Measurements from ENCODE around the gene SPOCK2. TPM values are rescaled to one million over a fixed set of nuclear protein-coding genes. Genes with fewer than 3 reads are reported as not detected.

SPOCK2 gene
- total and polyA plus RNA-seq, 10 of the 15 experiments (the other 5 are each of a cell fraction or from before 2014, with no cell fraction given) = 0.02 to 1.5 (median 0.58) TPM

- TF ChIP-seq ZBTB33 (IDR thresholded peaks at IDR 0.05) (no peak), SMAD5 (IDR thresholded peaks at IDR 0.05; ENCODE audit: low read depth) (no peak), CEBPB (IDR thresholded peaks at IDR 0.05; ENCODE audit: borderline replicate concordance in 1 of 2, low read depth in 2 of 2, low read length in 2 of 2) (no peak), IRF4 (IDR thresholded peaks at IDR 0.05; ENCODE audit: low read depth, low read length) (peak; percentile 65), USF1 (IDR thresholded peaks at IDR 0.05; ENCODE audit: borderline replicate concordance, extremely low read length, insufficient read depth, low read depth, low read length) (no peak), TBL1XR1 (IDR thresholded peaks at IDR 0.05; ENCODE audit: low read depth, low read length) (no peak), MTA2 (IDR thresholded peaks at IDR 0.05; ENCODE audit: low read depth) (no peak), RAD21 (IDR thresholded peaks at IDR 0.05; ENCODE audit: insufficient read depth, low read depth, low read length) (peak; percentile 98), POU2F2 (IDR thresholded peaks at IDR 0.05; ENCODE audit: borderline replicate concordance, low read depth, low read length) (peak; percentile 63; the same call in 1 of the 3 replicates), FOXK2 (IDR thresholded peaks at IDR 0.05) (no peak), TCF7 (IDR thresholded peaks at IDR 0.05; ENCODE audit: borderline replicate concordance) (no peak), SIX5 (IDR thresholded peaks at IDR 0.05; ENCODE audit: low read depth, low read length, severe bottlenecking) (no peak)
- TF ChIP-seq, protein P1, sequence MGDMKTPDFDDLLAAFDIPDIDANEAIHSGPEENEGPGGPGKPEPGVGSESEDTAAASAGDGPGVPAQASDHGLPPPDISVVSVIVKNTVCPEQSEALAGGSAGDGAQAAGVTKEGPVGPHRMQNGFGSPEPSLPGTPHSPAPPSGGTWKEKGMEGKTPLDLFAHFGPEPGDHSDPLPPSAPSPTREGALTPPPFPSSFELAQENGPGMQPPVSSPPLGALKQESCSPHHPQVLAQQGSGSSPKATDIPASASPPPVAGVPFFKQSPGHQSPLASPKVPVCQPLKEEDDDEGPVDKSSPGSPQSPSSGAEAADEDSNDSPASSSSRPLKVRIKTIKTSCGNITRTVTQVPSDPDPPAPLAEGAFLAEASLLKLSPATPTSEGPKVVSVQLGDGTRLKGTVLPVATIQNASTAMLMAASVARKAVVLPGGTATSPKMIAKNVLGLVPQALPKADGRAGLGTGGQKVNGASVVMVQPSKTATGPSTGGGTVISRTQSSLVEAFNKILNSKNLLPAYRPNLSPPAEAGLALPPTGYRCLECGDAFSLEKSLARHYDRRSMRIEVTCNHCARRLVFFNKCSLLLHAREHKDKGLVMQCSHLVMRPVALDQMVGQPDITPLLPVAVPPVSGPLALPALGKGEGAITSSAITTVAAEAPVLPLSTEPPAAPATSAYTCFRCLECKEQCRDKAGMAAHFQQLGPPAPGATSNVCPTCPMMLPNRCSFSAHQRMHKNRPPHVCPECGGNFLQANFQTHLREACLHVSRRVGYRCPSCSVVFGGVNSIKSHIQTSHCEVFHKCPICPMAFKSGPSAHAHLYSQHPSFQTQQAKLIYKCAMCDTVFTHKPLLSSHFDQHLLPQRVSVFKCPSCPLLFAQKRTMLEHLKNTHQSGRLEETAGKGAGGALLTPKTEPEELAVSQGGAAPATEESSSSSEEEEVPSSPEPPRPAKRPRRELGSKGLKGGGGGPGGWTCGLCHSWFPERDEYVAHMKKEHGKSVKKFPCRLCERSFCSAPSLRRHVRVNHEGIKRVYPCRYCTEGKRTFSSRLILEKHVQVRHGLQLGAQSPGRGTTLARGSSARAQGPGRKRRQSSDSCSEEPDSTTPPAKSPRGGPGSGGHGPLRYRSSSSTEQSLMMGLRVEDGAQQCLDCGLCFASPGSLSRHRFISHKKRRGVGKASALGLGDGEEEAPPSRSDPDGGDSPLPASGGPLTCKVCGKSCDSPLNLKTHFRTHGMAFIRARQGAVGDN (IDR thresholded peaks at IDR 0.05) = no peak
- TF ChIP-seq, protein P2, sequence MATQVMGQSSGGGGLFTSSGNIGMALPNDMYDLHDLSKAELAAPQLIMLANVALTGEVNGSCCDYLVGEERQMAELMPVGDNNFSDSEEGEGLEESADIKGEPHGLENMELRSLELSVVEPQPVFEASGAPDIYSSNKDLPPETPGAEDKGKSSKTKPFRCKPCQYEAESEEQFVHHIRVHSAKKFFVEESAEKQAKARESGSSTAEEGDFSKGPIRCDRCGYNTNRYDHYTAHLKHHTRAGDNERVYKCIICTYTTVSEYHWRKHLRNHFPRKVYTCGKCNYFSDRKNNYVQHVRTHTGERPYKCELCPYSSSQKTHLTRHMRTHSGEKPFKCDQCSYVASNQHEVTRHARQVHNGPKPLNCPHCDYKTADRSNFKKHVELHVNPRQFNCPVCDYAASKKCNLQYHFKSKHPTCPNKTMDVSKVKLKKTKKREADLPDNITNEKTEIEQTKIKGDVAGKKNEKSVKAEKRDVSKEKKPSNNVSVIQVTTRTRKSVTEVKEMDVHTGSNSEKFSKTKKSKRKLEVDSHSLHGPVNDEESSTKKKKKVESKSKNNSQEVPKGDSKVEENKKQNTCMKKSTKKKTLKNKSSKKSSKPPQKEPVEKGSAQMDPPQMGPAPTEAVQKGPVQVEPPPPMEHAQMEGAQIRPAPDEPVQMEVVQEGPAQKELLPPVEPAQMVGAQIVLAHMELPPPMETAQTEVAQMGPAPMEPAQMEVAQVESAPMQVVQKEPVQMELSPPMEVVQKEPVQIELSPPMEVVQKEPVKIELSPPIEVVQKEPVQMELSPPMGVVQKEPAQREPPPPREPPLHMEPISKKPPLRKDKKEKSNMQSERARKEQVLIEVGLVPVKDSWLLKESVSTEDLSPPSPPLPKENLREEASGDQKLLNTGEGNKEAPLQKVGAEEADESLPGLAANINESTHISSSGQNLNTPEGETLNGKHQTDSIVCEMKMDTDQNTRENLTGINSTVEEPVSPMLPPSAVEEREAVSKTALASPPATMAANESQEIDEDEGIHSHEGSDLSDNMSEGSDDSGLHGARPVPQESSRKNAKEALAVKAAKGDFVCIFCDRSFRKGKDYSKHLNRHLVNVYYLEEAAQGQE (IDR thresholded peaks at IDR 0.05; ENCODE audit: low read depth, low read length) = no peak
These were observed 39.8 kb downstream of the SPOCK2 start (continued) for GRCh38 chr10:72048450-72049124.

All from GM12878 (cell line).